Thyroid gland (tissue), 4 donors: ENCODE results near the gene AHRR. TPM values are rescaled to one million over a fixed set of nuclear protein-coding genes. Genes with fewer than 3 reads are reported as not detected.

Source experiments
- DNase-seq, 2 donors: peaks; one replicate each; pipeline ENCODE4 v3.0.0-alpha.2; 2019
- H3K27ac ChIP-seq, 3 donors: fragments of 200-600 bp; sonication (generic); 1 replicate in 2 of 3; 2 replicates in 1 of 3; pipeline ENCODE4 v1.5.1; 2016 to 2019; ENCODE audit warnings: mild to moderate bottlenecking in 1 of 3, moderate library complexity in 1 of 3
- H3K27me3 ChIP-seq: fragments of 200-600 bp; sonication (generic); one replicate; pipeline ENCODE4 v1.5.1; 2019
- H3K36me3 ChIP-seq, 2 donors: fragments of 200-600 bp; sonication (generic); one replicate each; pipeline ENCODE4 v1.5.1; 2016 to 2019
- H3K4me1 ChIP-seq, 2 donors: fragments of 200-600 bp; sonication (generic); one replicate each; pipeline ENCODE4 v1.5.1; 2017 to 2019
- H3K4me3 ChIP-seq, 3 donors: fragments of 200-600 bp; sonication (generic); replicated peaks in 1 of 3; 1 replicate in 2 of 3; 2 replicates in 1 of 3; pipeline ENCODE4 v1.5.1; 2016; ENCODE audit warnings: mild to moderate bottlenecking in 1 of 3
- H3K9me3 ChIP-seq: fragments of 200-600 bp; sonication (generic); one replicate; pipeline ENCODE4 v1.5.1; 2017
- POLR2A ChIP-seq, 2 donors: fragments of 450-650 bp; IDR thresholded peaks; one replicate each; pipeline ENCODE4 v1.6.1; 2017; ENCODE audit warnings: antibody characterized with exemption in 2 of 2, mild to moderate bottlenecking in 2 of 2, moderate library complexity in 1 of 2
- WGBS, 2 donors: methylation state at CpG; one replicate each; pipeline ENCODE4 v1.1.5; 2017; 5-methylcytosine and 5-hydroxymethylcytosine counted together
- intact Hi-C: fragments of 100-400 bp; cut with DNase I; formaldehyde crosslinking; loops from one replicate; pipeline ENCODE4 v1.15.1; 2023
- total RNA-seq, 4 donors: library from RNA; depleted of rRNA; stranded (reverse); fragments of >200 nt; gene quantifications; one replicate each; pipeline ENCODE4 v1.2.3, GENCODE V29; 2016
- TF ChIP-seq, protein P1 (sequence below), 6 experiments: fragments of 200-600 bp in 3 of 6; fragments of 450-650 bp in 3 of 6; sonication (generic) in 3 of 6; IDR thresholded peaks; one replicate each; pipeline ENCODE4 v1.5.1; 2016 to 2019; ENCODE audit warnings: antibody characterized with exemption in 6 of 6, mild to moderate bottlenecking in 2 of 6, inconsistent platforms in 1 of 6, moderate library complexity in 1 of 6

AHRR gene
- total RNA-seq, 4 donors from 2014 or later: 0.88 to 2.1 (median 1.3) TPM

GRCh38 chr5:351084-351920 lies 29.8 kb downstream of the AHRR start:
- TF ChIP-seq POLR2A (IDR thresholded peaks at IDR 0.05): no peak
- TF ChIP-seq, protein P1, sequence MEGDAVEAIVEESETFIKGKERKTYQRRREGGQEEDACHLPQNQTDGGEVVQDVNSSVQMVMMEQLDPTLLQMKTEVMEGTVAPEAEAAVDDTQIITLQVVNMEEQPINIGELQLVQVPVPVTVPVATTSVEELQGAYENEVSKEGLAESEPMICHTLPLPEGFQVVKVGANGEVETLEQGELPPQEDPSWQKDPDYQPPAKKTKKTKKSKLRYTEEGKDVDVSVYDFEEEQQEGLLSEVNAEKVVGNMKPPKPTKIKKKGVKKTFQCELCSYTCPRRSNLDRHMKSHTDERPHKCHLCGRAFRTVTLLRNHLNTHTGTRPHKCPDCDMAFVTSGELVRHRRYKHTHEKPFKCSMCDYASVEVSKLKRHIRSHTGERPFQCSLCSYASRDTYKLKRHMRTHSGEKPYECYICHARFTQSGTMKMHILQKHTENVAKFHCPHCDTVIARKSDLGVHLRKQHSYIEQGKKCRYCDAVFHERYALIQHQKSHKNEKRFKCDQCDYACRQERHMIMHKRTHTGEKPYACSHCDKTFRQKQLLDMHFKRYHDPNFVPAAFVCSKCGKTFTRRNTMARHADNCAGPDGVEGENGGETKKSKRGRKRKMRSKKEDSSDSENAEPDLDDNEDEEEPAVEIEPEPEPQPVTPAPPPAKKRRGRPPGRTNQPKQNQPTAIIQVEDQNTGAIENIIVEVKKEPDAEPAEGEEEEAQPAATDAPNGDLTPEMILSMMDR (IDR thresholded peaks at IDR 0.05): no peak
- no peaks in the 10 kb centered on the region for H3K36me3 ChIP-seq
- no peak overlapping the region for H3K4me3 ChIP-seq
- no peak overlapping the region for H3K27ac ChIP-seq
- DNase-seq: no peak
- WGBS, 2 donors: 91% methylated on average over 19 of the region's 19 CpGs
- no peaks in the 10 kb centered on the region for H3K4me1 ChIP-seq
- no peaks in the 10 kb centered on the region for H3K9me3 ChIP-seq
- intact Hi-C loops: no loop called here
- H3K27me3 ChIP-seq: no peaks in the 10 kb centered on the region

DNA sequence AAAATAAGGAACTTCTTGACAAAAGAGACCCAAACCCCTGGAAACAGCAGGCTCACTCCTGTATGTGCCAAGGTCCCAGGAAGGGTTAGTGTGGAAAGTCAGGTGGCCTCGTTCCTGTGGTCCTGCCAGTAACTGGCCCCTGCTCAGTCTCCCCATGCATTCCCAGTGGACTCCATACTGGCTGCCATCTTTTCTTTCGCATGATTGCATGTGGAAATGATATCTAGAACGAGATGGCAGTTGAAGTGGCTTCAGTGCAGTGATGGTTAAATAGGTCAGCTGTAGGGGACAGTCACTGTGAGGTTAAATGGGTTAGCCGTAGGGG lies 30.4 kb downstream of the AHRR start:
- no peak overlapping the region for H3K27ac ChIP-seq
- H3K4me1 ChIP-seq: no peaks in the 10 kb centered on the region
- no peaks in the 10 kb centered on the region for H3K36me3 ChIP-seq
- H3K27me3 ChIP-seq: no peaks in the 10 kb centered on the region
- DNase-seq: no peak
- TF ChIP-seq, protein P1 (IDR thresholded peaks at IDR 0.05): no peak
- TF ChIP-seq POLR2A (IDR thresholded peaks at IDR 0.05): no peak
- intact Hi-C loops: no loop called here
- WGBS, 2 donors: 84 to 85% methylated on average over 4 of the region's 4 CpGs
- no peaks in the 10 kb centered on the region for H3K9me3 ChIP-seq
- no peak overlapping the region for H3K4me3 ChIP-seq

GRCh38 chr5:352639-353611 lies 31.4 kb downstream of the AHRR start:
- no peak overlapping the region for H3K4me3 ChIP-seq

GRCh38 chr5:353612-354580 lies 32.4 kb downstream of the AHRR start:
- no peaks in the 10 kb centered on the region for H3K27me3 ChIP-seq

More at GRCh38 chr5:352639-353611, 31.4 kb downstream of the AHRR start:
- no peaks in the 10 kb centered on the region for H3K36me3 ChIP-seq
- no peak overlapping the region for H3K27ac ChIP-seq
- 71 to 73% methylated on average over 18 to 22 of the region's 22 CpGs for WGBS, 2 donors
- no peak for DNase-seq
- intact Hi-C loops: no loop called here
- H3K9me3 ChIP-seq: no peaks in the 10 kb centered on the region
- no peaks in the 10 kb centered on the region for H3K4me1 ChIP-seq
- no peak for TF ChIP-seq POLR2A (IDR thresholded peaks at IDR 0.05)
- TF ChIP-seq, protein P1 (IDR thresholded peaks at IDR 0.05): no peak
- H3K27me3 ChIP-seq: no peaks in the 10 kb centered on the region

More at GRCh38 chr5:353612-354580, 32.4 kb downstream of the AHRR start:
- Histone ChIP-seq H3K27ac (no peak overlapping the region), H3K4me1 (no peaks in the 10 kb centered on the region), H3K9me3 (no peaks in the 10 kb centered on the region), H3K36me3 (no peaks in the 10 kb centered on the region), H3K4me3 (no peak overlapping the region)
- DNase-seq: no peak
- intact Hi-C loops: no loop called here
- WGBS, 2 donors: 84 to 90% methylated on average over 3 to 26 of the region's 30 CpGs
- TF ChIP-seq, protein P1 (IDR thresholded peaks at IDR 0.05): no peak
- no peak for TF ChIP-seq POLR2A (IDR thresholded peaks at IDR 0.05)
